ENCODE data around the gene KRTAP20-4.

DNA sequence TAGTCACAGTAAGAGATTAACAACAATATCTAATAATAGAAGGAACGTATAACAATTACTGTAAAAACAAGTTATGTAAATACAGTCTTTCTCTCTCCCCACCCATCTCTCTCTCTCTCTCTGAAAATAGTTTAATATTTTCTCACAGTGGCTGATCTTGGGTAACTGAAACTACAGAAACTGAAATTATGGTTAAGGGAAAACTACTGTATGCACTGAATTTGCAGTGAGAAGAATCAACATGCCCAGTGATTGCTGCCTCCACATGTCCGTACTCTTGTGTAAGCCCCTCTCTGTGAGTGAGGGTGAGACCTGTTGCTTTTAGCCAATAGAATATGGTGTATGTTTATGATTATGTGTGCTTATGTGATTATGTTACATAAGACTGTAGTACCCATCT lies 8.3 kb upstream of the KRTAP20-4 start:
- TF ChIP-seq EZH2 (IDR thresholded peaks at IDR 0.05) (no peak), POLR2AphosphoS5 (IDR thresholded peaks at IDR 0.05; ENCODE audit: borderline replicate concordance, low read depth, low read length) (no peak)
